Prostate gland (tissue), 2 donors: ENCODE results near the gene JAKMIP1. TPM values are rescaled to one million over a fixed set of nuclear protein-coding genes. Genes with fewer than 3 reads are reported as not detected.

Experiments used
- DNase-seq: peaks from one replicate; pipeline ENCODE4 v3.0.0-alpha.2; 2019; ENCODE audit warnings: low spot score
- H3K27ac ChIP-seq, 2 donors: fragments of 200-600 bp; sonication (generic); 2 replicates each; pipeline ENCODE4 v1.5.1; 2017 to 2019
- H3K27me3 ChIP-seq: fragments of 200-600 bp; sonication (generic); replicated peaks from 2 replicates; pipeline ENCODE4 v1.5.1; 2019; ENCODE audit not compliant: insufficient read depth
- H3K36me3 ChIP-seq, 2 donors: fragments of 200-600 bp; sonication (generic); 1 replicate in 1 of 2; 2 replicates in 1 of 2; pipeline versions ENCODE4 v1.5.1 to v1.8.1; 2017 to 2019
- H3K4me1 ChIP-seq: fragments of 200-600 bp; sonication (generic); replicated peaks from 2 replicates; pipeline ENCODE4 v1.5.1; 2019
- H3K4me3 ChIP-seq, 2 donors: fragments of 200-600 bp; sonication (generic); 2 replicates each; pipeline ENCODE4 v1.5.1; 2017 to 2019
- H3K9me3 ChIP-seq: fragments of 200-600 bp; sonication (generic); 2 replicates; pipeline ENCODE4 v1.5.1; 2017
- POLR2A ChIP-seq: fragments of 450-650 bp; IDR thresholded peaks from one replicate; pipeline ENCODE4 v1.6.1; 2016; ENCODE audit warnings: antibody characterized with exemption, mild to moderate bottlenecking
- POLR2AphosphoS5 ChIP-seq: sonication (generic); formaldehyde crosslinking; IDR thresholded peaks from one replicate; pipeline ENCODE4 v1.6.1; 2017; ENCODE audit warnings: antibody characterized with exemption
- WGBS: methylation state at CpG from one replicate; pipeline ENCODE4 v1.1.5; 2018; 5-methylcytosine and 5-hydroxymethylcytosine counted together
- intact Hi-C: fragments of 100-400 bp; cut with DNase I; formaldehyde crosslinking; loops from one replicate; pipeline ENCODE4 v1.14.2; 2022
- total RNA-seq, 2 donors: library from RNA; depleted of rRNA; stranded (reverse); fragments of >200 nt; gene quantifications; one replicate each; pipeline ENCODE4 v1.1.0, GENCODE V29; 2016
- TF ChIP-seq, protein P1 (sequence below), 4 experiments: fragments of 200-600 bp in 2 of 4; fragments of 450-650 bp in 2 of 4; sonication (generic) in 2 of 4; IDR thresholded peaks; 1 replicate in 3 of 4; 2 replicates in 1 of 4; pipeline ENCODE4 v1.5.1; 2016 to 2019; ENCODE audit warnings: antibody characterized with exemption in 4 of 4, mild to moderate bottlenecking in 2 of 4, moderate library complexity in 2 of 4

JAKMIP1 gene
- total RNA-seq, 2 donors from 2014 or later: 22.4 to 29.1 TPM

DNA sequence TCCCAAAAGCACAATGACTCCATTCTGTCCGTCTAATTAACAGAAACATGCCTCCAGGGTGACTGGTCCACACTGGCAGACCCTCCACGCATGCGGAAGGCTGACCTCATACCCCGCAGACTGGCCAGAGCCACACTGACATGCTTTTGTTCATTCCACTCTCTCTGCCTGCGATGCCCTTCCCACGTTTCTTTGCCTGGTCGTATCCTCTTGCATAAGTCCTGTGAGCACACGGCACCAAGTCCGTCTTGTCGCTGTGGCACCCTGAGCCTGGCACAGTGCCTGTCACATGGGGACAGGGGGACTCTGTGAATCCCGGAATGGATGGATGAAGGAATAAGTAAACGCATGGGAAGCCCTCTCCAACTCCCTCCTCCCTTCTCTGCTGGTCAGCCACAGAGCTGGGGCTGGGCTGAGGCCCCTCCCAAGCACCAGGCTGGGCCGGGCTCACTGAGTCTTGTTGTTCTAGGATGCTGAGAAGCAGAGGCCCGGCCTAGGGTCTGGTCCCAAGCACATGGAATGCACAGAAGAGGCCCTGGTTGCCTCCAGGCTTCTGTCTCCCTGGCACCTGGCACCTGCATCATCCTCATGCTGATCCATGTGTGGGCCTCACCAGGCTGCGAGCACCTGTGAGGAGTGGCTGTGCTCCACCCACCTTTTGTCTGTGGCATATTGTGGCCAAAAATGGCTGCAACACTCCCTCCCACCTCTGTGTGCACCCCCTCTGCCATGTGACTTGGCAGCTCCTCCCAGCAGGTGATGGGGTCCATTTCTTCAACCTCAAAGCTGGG, 143.2 kb downstream of the JAKMIP1 start:
- Histone ChIP-seq H3K27me3 (no peaks in the 10 kb centered on the region), H3K4me1 (no peaks in the 10 kb centered on the region), H3K9me3 (no peaks in the 10 kb centered on the region), H3K36me3 (no peaks in the 10 kb centered on the region), H3K4me3 (no peak overlapping the region), H3K27ac (no peak overlapping the region)
- WGBS: 91% methylated on average over 13 of the region's 15 CpGs
- DNase-seq: no peak
- intact Hi-C loops: no loop called here
- TF ChIP-seq, protein P1, sequence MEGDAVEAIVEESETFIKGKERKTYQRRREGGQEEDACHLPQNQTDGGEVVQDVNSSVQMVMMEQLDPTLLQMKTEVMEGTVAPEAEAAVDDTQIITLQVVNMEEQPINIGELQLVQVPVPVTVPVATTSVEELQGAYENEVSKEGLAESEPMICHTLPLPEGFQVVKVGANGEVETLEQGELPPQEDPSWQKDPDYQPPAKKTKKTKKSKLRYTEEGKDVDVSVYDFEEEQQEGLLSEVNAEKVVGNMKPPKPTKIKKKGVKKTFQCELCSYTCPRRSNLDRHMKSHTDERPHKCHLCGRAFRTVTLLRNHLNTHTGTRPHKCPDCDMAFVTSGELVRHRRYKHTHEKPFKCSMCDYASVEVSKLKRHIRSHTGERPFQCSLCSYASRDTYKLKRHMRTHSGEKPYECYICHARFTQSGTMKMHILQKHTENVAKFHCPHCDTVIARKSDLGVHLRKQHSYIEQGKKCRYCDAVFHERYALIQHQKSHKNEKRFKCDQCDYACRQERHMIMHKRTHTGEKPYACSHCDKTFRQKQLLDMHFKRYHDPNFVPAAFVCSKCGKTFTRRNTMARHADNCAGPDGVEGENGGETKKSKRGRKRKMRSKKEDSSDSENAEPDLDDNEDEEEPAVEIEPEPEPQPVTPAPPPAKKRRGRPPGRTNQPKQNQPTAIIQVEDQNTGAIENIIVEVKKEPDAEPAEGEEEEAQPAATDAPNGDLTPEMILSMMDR (IDR thresholded peaks at IDR 0.05): no peak
- TF ChIP-seq POLR2AphosphoS5 (no peak), POLR2A (no peak)

DNA sequence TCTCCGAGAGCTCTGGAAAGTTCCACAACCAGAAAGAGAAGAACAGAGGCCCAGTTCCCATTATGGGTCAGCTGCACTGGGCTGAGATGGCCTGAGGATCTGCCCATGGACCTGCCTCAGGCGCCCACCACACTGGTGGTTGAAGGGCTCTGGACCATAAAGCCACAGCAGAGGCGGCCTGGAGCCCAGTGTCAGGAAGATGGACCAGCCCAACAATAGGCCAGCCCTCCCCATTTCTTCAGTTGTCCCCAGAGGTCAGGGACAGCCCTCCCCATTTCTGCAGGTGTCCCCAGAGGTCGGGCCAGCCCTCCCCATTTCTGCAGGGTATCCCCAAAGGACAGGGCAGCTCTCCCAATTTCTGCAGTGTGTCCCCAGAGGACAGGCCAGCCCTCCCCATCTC, 144.9 kb downstream of the JAKMIP1 start:
- TF ChIP-seq POLR2AphosphoS5 (no peak), POLR2A (no peak)
- TF ChIP-seq, protein P1 (IDR thresholded peaks at IDR 0.05): no peak
- Histone ChIP-seq H3K4me1 (no peaks in the 10 kb centered on the region), H3K27ac (no peak overlapping the region), H3K4me3 (no peak overlapping the region), H3K36me3 (no peaks in the 10 kb centered on the region), H3K9me3 (no peaks in the 10 kb centered on the region), H3K27me3 (no peaks in the 10 kb centered on the region)
- intact Hi-C loops: no loop called here
- WGBS: 93% methylated on average over 4 of the region's 4 CpGs
- no peak for DNase-seq

DNA sequence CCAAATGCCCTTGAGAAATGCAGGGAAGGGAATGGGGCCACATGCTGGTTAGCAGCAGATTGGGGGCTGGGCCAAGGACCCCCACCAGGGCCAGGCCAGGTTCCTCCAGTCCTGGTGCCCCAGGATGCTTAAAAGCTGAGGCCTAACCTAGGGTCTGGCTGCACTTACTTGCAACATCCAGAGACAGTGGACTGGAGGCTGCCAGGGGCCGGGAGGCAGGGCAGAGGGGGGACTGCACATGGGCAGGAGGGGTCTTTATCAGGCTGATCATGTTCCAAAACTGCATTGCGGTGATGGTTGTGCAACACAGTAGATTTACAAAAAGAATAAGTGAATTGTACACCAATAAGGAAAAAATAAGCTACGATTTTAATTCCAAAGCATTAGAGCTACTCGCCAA, 145.3 kb downstream of the JAKMIP1 start:
- Histone ChIP-seq H3K9me3 (no peaks in the 10 kb centered on the region), H3K4me3 (no peak overlapping the region), H3K36me3 (no peaks in the 10 kb centered on the region), H3K4me1 (no peaks in the 10 kb centered on the region), H3K27ac (no peak overlapping the region), H3K27me3 (no peaks in the 10 kb centered on the region)
- TF ChIP-seq POLR2AphosphoS5 (no peak), POLR2A (no peak)
- TF ChIP-seq, protein P1 (IDR thresholded peaks at IDR 0.05): no peak
- WGBS: 100% methylated on average over 4 of the region's 4 CpGs
- DNase-seq: no peak
- intact Hi-C loops: no loop called here

DNA sequence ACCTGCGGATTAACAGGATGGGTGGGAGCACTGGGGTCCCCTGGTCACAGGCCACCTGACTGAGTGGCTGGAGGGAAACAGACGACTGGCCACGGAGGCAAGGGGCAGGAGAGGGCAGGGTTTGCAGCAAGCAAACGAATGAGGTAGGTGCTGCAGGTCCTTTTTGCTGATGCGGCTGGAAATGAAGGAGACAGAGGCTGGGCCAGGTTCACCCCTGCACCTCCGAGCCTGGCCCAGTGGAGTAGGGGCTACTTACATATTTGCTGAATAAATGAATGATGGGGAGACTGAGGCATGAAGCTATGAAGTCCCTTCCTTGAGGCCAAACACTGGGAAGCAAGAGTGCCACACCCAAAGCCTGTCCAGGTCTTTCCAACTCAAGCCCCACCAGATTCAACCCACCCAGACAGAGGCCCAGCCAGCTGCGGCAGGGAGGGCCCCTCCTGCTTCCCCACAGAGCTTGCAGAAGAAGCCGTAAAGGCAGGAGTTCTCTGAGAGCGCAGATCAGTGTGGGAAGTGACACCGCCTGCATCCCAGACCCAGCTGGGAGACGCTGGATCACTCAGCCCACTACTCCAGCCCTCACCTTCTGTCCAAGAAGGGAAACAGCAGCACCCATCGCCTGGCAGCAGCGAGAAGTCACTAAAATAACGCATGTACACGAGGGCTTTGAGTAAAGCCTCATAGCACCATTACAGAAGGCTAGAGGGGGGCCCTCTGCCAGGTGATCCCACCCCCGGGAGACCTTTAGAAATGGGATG, 146.0 kb downstream of the JAKMIP1 start:
- Histone ChIP-seq H3K4me1 (no peaks in the 10 kb centered on the region), H3K27ac (no peak overlapping the region), H3K4me3 (no peak overlapping the region), H3K9me3 (no peaks in the 10 kb centered on the region), H3K36me3 (no peaks in the 10 kb centered on the region), H3K27me3 (no peaks in the 10 kb centered on the region)
- WGBS: 65% methylated on average over 16 of the region's 16 CpGs
- DNase-seq: no peak
- intact Hi-C loops: no loop called here
- TF ChIP-seq, protein P1 (IDR thresholded peaks at IDR 0.05): no peak
- no peak for TF ChIP-seq POLR2A

DNA sequence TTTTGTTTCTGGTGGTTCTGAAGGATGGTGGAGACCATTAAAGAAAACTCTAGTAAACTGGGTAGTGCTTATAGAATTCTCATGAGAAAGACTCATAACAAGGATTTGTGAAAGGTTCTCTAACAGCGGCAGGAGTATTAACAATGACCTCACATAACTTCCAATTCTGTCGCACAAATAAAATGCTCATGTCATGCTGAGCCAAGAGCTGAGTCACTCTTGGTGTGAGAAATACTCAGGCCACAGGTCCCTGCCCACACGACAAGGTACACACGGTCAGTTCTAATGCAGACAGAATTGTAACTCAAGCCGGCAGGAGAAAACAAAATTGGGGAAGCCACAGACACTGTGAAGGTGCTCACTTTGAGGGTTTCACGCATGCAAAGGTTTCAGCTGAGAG, 147.7 kb downstream of the JAKMIP1 start:
- WGBS: 66% methylated on average over 6 of the region's 6 CpGs
- Histone ChIP-seq H3K9me3 (no peaks in the 10 kb centered on the region), H3K4me3 (no peak overlapping the region), H3K27ac (no peak overlapping the region), H3K27me3 (no peaks in the 10 kb centered on the region), H3K36me3 (no peaks in the 10 kb centered on the region), H3K4me1 (no peaks in the 10 kb centered on the region)
- no peak for DNase-seq
- no peak for TF ChIP-seq POLR2A
- no peak for TF ChIP-seq POLR2AphosphoS5
- TF ChIP-seq, protein P1 (IDR thresholded peaks at IDR 0.05): no peak
- intact Hi-C loops: no loop called here
